IPS-NIHi11 (cell line): ENCODE measurements around the gene GNGT2.

ENCODE experiments used
- DNase-seq: peaks from one replicate; pipeline ENCODE4 v3.0.0; 2012; ENCODE audit warnings: mixed read lengths, low spot score

The GNGT2 gene

DNA sequence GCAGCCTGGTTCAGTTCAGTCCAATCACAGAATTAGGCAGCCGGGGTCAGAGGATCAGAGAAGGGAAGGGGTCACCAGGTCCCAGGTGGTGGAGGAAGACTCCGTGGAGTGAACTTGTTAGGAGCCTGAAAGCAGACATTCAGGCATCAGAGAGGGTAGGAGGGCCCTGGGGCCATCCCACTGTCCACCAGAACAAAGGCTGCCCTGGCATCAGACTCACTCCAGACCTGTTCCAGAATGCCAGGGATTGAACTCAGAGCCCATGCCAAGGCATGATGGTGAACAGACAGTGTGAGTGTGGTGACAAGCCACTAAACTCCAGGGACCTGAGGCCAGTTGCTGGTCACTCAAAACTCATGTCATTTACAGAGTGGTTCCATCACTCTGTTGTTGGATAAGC, 40.2 kb downstream of the GNGT2 start:
- DNase-seq = no peak

GRCh38 chr17:49168706-49169105, 41.7 kb downstream of the GNGT2 start:
- DNase-seq = no peak

- DNase-seq = no peak
Observed at GRCh38 chr17:49165143-49165542, 45.2 kb downstream of the GNGT2 start.

- no peak for DNase-seq
Observed at GRCh38 chr17:49162866-49163265, 47.5 kb downstream of the GNGT2 start.

GRCh38 chr17:49157784-49158183, 52.6 kb downstream of the GNGT2 start:
- DNase-seq = no peak

- DNase-seq = no peak
Observed at GRCh38 chr17:49156256-49156655, 54.1 kb downstream of the GNGT2 start.
